Measurements from ENCODE around the gene EFTUD2.

The EFTUD2 gene

DNA sequence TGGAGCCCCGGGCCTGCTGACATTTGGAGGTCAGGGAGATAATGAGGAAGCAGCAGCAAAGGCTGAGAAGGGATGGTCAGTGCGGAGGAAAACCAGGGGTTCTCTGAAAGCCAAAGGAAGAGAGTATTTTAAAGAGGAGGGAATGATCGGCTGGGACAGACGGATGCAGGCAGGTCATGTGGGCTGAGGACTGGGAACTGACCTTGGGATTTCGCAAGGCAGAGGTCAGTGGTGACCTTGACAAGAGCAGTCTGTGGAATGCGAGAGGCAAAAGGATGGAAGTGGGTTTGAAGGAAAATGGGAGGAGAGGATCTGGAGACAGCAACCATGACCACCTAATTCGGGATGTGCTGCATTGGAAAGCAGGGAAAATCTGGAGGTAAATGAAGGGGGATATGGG is 10.2 kb downstream of the EFTUD2 start:
- no peak for TF ChIP-seq CTCF (IDR thresholded peaks at IDR 0.05; ENCODE audit: low read depth, low read length)
- H3K4me3 ChIP-seq (ENCODE audit: low read depth, low read length) = no peak overlapping the region

DNA sequence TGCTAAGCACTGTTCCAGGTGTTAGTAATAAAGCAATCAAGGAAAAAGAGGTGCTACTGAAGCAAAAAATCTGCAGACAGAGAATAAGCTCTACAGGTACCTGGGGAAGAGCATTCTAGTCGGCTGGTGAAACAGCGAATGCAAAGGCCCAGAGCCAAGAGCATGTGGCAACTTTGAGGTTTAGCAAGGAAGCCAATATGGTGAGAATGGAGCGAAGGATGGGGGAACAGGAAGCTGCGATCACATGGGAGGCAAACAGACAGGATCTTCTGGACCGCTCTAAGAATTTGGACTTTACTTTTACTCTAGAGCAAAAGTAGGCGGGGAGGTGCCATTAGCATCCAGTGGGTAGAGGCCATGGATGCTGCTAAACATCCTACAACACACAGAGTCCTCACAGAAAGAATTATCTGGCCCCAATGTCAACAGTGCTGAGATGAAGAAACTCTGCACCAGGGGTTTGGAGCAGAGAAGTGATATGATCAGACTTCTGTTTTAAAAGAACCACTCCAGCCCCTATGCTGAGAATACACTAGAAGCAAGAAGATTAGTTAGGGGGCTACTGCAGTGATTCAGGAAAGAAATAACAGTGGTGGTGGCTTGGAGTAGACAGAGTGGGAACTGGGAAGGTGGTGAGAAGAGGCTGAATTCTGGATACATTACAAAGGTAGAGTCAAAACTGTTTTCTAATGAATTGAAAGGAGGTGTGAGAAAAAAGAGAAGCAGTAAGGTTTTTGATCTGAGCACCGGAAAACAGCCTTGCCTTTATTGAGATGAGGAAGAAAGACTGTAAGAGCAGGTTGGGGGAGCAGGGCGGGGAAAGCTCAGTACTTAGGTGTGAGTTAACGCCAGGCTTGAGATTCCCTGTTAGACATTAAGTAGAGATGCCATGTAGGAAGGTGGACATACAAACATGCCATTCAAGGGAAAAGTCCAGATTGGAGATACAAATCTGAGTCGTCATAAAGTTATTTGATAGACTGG is 11.0 kb downstream of the EFTUD2 start:
- no peak overlapping the region for H3K4me3 ChIP-seq (ENCODE audit: low read depth, low read length)
- TF ChIP-seq CTCF (IDR thresholded peaks at IDR 0.05; ENCODE audit: low read depth, low read length) = no peak

DNA sequence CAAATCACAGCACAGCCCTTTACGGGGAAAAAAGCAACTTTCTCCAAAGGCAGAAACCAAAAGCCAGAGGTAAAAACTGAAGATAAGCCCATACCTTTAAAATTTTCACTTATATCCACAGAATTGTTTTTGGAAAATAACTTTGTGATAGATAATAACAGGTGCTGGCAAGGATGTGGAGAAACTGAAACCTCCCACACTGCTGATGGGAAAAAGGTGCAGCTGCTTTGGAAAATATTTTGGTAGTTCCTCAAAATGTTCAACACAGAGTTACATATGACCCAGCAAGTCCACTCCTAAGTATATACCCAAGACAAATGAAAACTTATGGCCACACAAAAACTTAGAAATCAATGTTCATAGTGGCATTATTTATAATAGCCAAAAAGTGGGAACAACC is 12.2 kb downstream of the EFTUD2 start:
- H3K4me3 ChIP-seq (ENCODE audit: low read depth, low read length) = no peak overlapping the region
- TF ChIP-seq CTCF (IDR thresholded peaks at IDR 0.05; ENCODE audit: low read depth, low read length) = no peak

- no peak for TF ChIP-seq CTCF (IDR thresholded peaks at IDR 0.05; ENCODE audit: low read depth, low read length)
- H3K4me3 ChIP-seq (ENCODE audit: low read depth, low read length) = no peak overlapping the region
These were observed 14.3 kb downstream of the EFTUD2 start for GRCh38 chr17:44884941-44885340.

DNA sequence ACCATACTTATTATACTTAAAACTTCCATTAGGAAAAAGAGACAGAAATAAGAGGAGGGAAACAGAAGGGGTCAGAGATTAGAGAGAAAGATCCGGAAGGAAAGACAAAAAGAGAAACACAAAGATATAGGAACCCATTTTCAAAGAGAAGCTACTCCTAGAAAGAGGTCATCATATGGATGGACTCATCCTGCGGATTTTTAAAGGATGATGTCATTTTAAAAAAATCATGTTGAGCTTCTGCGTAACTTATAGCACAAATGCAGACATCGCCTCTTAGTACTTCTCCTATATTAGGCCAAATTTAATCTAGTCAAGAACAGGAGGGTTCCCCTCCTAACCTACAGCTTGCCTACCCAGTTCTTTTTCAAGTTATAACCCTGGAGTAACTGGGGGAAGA is 18.1 kb downstream of the EFTUD2 start:
- no peak for TF ChIP-seq CTCF (IDR thresholded peaks at IDR 0.05; ENCODE audit: low read depth, low read length)
- no peak overlapping the region for H3K4me3 ChIP-seq (ENCODE audit: low read depth, low read length)

DNA sequence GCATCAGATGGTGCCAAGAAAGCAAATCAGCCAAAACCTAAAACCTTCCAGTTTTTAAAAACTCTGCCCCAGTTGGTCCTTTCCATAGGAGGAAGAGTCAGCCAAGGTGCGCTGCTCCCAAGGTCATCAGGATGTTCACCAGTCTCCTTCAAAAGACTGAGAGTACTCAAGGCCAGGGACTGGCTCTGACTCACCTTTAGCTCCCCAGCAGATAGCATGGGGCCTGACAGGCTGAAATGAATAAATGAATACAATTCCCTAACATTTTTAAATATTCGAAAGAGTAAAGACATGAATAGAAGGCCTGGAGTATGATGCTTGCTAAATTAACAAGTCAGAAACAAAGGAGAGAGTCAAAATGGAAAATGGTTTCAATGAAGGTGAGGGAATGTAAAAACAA is 19.2 kb downstream of the EFTUD2 start:
- TF ChIP-seq CTCF (IDR thresholded peaks at IDR 0.05; ENCODE audit: low read depth, low read length) = no peak
- H3K4me3 ChIP-seq (ENCODE audit: low read depth, low read length) = no peak overlapping the region

GRCh38 chr17:44879376-44879775 is 19.9 kb downstream of the EFTUD2 start:
- no peak for TF ChIP-seq CTCF (IDR thresholded peaks at IDR 0.05; ENCODE audit: low read depth, low read length)
- no peak overlapping the region for H3K4me3 ChIP-seq (ENCODE audit: low read depth, low read length)

All from WI38 (cell line).